ENCODE results near the gene CMSS1.
A peak's percentile ranks its signal among the peaks of the same experiment; 100 is the strongest.
"Not testable (repeated sequence)": the region's sequence is repeated elsewhere in the genome, so short reads cannot be mapped to it uniquely, and the experiment has no call there.

The CMSS1 gene

DNA sequence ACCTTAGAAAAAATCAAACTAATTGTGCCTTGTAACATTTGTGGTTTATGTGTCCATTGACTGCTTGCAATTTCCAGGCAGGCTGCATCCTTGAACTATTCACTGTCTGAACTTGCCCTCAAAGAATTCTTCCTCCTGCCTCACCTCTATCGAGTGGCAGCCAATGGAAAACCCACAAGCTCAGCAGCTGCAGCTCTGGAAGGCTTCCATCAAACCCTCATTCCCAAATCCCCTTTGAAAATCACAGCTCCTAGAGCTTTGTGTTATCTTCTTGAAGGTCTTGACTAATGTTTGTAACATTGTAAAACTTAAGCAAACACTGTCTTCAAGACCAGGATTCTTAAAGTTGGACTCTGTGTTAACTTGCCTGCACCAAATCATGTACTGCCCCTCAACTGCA is 215.5 kb downstream of the CMSS1 start:
- no peak for DNase-seq

DNA sequence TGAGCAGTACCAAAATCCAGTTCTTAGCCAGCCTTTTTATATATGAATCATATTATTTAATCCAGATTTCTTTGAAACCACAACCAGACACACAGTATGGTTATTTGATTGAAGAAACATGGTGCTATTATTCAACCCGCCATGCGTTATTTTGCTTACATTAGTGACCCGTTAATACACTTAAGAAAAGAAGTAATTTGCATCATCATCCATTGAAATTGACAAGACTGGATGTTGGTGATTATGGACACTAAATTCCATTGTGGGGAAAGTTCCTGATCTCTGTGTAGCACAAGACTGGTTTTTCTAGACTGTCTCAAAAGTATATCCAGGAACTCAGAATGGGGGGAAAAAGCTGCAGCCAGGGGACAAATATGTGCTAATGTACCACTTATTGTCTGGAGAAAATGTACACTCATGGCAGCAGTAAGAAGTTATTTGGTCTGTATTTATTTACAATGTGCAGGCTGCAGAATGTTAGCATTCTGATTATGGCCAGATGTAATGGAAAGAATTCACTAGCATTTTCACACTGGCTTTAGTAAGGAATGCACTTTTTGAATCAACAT is 216.3 kb downstream of the CMSS1 start:
- no peak for DNase-seq

DNA sequence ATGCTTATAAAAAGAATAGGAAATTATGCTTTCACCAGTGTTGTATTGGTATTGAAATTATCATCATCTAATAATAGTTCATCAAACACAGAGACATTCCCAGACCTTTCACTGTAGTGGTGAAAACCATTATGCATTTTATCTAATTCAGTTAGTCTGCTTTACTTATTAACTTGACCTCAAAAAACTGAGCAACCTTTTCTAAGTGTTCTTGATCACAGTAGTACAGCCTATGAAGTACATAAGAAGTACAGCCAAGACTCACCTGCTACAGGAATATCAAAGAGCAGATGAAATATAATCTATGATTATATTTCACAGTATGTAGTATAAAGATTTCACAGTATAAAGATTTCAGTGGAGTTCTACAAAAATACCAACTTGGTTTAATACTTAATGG is 221.4 kb downstream of the CMSS1 start:
- DNase-seq: no peak

DNA sequence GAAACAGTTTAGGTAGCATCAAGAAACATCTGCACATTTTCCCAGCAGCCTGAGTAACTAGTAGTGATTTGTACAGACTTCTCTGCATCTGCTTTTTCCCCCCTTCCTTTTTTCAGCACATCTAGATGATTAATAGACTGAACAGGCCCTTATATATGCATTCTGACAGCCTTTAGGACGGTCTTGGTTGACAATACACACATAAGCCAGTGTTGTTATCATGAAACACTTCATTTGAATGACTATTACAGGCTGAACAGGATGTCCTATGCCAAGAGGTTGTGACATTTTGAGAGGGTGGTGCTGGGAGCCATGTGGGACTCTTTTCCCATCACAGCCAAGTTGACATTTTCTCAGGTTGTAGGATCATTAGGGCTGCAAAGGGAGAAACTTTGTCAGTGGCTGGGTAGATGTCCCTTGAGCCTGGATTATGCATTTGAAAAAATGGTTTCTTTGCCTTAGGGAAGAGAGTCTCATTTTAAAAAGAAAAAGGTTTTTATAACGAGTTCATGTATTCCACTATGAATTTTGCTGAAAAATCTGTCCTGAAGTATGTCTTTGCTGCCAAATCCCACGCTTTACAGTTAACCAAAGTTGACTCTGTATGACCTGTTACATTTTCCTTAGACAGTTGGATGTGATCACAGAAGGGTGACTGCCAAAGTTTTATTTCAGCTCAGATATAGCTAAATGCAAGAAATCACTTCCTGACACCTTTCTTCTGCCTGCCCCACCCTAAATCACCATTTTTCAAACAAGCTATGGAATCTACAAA is 223.0 kb downstream of the CMSS1 start:
- peak in 1 of 2 experiments; percentile 29 for DNase-seq

DNA sequence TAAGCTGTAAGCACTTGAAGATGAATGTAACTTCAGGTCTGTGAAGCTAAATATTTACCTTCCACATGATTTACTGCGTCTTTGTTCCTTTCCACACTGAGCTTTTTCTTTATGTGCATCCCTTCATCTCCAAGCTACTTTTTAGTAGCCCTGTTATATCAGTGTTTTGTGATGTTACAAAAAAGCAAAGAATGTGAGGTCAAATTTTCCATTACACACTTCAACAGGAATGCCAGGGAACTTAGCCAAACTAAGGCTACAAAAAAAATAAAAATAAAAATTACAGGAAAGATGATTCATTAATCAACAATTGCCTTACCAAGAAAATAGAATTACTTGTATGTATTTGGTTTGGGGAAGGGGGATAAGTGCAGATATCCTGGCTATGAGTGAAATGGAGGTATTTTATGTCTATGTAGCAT is 223.7 kb downstream of the CMSS1 start:
- DNase-seq: peak; percentile 57 to 86

DNA sequence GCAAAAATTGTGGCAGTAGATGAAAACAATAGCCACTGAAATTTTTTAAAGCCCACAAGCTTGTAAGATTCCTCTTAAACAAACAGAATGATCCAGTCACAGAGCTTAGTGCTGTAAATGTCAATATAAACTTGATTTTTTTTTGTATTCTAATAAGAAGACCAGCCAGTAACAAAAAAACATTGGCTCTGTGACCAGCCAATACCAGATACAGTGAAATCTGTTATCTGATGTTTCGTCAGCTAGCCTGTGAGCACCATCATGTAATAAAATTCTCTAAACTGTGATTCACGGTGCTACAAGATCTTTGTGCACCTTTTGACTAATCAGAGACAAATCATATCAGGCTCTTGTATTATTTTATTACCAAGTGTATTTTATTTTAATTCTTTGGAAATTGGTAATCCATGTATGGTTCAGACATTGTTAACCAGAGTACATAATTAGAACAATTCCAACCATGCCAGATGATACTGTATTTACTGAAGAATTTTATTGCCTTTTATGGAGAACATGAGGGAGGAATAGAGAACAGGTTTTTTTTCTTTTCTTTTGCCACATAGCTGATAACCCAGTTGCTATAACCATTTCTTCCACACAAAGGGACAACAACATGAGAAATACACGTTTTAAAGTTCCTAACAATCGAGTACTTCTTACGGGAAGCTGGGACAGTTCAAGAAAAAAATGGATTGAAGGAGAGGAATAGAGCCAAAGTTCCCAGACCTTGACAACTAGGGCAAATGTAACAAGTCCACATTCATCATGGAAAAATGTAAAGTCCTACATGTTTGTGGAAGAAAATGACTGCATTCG is 224.7 kb downstream of the CMSS1 start:
- DNase-seq: peak in 1 of 2 experiments; percentile 39

DNA sequence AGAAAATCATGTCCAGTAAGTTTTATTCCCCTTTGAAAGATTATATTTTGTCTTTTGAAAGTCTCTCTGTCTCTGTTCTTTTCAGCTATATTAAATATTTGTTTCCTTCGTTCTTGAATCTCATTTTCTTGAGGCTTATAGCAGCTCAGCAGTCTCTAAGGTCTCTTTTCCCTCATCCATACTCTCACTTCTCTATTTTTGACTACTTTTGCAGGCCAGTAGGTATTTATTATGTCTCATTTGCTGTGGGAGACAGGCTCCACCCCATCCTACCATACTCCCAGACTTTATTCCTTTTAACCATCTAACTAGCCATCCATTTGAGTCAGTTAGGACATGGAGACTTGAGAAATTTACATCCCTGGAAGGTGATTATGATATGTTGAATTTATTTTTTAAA is 225.6 kb downstream of the CMSS1 start:
- no peak for DNase-seq

DNA sequence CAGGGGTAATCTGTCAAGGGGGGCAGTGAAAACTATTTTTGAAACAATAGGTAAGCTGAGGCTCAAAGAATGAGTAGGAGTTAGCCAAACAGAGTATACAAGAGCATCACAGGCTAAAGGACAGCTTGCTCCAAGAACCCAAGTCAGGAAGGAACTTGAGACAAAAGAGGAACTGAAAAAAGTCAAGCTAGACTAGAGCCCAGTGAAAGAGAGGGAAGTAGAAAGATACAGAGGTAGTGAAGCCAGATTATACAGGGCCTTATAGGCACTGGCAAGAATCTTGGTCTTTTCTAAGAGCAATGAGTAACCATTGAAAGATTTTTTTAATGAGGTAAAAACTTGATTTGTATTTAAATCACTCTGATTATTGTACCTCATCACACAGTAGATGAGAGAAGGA is 226.7 kb downstream of the CMSS1 start:
- no peak for DNase-seq

DNA sequence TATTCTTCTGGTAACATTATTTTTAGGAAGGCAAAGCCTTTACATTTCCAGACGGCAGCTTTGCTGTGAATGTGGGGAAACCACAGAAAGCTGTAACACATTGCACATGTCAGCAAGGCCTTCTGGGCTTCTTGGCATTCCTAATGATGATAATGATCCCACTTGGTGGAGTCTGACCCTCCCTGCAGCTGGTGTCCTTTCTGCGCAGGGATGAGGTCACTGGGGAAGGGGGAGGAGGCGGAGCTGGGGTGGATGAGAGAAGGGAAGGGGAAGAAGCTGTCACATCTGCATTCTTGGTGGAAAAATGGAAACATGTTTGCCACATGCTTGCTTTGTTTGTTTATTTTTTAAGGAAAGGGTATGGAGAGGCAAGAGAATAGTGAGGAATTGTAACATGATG is 228.0 kb downstream of the CMSS1 start:
- peak in 1 of 2 experiments; percentile 27 for DNase-seq

DNA sequence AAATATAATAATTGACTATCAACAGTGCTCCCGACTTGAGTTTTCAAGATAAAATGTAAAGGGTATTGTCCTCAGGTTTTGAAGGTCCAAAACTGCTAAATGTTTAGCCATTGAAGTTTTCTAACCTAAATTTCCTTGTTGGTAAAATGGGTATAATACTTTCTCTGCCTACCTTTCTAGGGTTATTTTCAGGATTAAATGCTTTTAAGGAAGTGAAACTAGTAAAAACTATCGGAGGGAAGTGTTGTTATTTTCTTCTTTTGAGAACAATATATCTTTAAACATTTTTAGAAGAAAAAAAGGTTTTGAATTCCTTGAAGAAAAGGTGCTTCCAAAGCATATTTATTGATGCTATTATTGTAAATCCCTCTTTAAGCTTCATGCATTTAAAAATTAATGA is 229.3 kb downstream of the CMSS1 start:
- DNase-seq: no peak

DNA sequence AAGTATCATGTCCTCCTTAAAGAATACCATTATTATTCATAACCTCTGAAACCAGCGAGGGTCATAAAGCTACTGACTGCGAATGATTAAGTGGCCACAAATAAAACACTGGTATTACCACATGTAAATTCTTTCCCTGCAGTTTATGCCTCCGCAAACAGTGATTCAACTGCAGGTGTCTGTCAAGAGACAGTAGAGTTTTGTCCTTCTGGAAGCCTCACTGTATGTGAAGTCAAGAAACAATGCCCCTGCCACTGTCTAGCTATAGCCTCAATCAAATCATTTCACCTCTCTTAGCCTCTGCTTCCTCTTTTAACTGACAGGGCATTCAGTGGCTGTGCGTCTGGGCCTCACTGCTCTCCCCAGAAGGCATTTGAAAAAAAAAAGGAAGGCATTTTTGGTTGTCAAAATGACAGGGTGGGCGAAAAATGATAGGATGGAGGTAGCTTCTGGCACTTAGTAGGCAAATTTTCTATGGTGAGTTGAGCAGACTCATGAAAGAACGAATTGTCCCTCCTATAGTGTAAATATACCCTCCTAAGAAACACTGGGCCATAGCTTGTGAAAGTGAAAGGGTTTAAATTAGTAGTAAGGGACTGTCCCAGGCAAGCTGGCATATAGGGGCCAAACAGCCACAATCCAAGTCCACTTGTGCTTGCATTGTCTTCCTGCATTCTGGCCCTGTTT is 229.9 kb downstream of the CMSS1 start:
- DNase-seq: peak in 1 of 2 experiments; percentile 55

DNA sequence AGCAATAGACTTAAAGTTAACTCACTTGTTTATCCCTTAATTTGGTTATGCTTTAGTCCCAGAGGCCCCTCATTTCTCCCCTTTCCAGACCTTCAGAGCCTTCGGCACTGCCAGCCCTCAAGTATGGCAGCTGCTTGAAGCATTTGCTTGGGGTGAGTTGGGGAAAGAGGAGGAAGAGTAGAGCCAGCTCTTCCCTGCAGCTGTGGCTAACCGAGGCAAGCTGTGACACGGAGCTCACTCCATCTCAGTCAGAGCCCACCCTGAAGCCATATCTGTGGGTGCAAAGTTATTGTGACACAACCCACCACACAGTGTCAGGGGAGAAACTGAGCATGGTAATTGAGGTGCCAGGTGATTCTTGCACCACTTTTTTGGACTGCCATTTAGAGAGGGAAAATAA is 230.6 kb downstream of the CMSS1 start:
- no peak for DNase-seq

DNA sequence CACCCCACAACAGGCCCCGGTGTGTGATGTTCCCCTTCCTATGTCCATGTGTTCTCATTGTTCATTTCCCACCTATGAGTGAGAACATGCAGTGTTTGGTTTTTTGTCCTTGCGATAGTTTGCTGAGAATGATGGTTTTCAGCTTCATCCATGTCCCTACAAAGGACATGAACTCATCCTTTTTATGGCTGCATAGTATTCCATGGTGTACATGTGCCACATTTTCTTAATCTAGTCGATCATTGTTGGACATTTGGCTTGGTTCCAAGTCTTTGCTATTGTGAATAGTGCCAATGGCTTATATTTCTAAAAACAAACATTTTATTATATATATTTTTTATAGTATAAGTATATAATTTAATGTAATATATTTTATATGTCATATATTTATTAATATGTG is 233.9 kb downstream of the CMSS1 start:
- not testable (repeated sequence) for DNase-seq

DNA sequence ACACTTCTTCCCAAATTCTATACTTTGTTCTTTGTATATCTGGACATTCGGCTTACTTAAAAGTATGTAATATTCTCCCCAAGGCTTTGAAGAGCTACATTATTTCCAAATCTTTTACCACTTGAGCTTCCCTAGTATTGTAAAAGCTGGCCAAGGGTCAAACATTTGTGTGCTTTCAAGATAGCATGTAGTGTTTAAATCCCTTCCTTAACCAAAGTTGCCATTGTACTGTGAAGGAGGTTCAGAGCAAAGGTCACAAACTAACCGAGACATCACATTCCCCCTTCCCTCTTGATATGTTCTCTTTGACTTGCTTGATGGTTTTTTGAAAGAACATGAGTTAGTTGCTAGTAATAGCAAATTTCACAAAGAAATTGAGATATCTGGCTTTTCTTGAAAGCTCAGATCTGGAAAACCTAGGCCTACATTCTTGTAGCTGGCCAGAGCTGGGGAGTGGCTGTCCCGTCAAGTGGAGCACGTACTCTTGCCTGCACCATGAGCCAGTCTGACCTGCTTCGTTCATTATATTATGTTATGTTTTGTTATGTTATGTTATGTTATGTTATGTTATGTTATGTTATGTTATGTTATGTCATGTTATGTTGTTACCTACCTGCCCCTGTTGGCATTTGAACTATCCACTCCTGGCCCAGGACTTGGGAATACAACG is 236.4 kb downstream of the CMSS1 start:
- no peak for DNase-seq

DNA sequence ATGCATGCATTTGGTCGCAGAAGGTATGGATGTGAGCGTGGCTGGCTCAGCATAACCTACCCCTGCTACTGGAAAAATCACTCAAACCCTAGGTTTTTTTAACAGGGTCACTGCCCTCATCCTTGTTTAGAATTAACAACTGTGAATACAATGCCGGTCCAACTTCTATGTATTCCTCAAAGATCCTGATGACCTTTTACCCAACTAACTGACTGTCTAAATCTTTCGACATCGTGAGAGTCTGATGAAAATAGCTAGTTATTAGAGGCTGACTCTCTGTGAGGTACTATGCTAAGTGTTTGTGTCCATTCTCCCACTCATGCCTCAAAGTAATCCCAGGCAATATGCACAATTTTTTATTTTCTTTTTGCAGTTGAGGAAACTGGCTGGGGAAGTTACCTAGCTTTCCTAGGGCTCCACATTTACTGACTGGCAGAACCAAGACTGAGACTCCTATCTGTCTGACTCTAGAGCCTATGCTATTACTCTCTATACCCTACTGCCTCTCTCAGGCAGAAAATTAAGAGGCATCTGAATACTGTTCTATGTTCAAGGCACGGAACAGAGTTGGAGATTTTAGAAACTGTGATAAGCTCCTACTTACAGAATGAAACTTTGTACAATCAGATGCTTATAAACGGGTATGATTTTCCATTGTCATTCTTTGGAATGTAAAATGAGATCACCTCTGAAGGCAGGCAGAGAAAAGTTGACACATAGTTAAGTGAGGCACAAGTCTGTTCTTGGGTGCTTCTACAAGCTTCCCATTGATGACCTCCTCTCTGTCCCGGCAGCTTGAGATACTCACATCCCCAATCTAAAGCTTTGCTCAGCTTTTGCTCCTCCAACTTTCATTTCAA is 240.3 kb downstream of the CMSS1 start:
- DNase-seq: no peak

DNA sequence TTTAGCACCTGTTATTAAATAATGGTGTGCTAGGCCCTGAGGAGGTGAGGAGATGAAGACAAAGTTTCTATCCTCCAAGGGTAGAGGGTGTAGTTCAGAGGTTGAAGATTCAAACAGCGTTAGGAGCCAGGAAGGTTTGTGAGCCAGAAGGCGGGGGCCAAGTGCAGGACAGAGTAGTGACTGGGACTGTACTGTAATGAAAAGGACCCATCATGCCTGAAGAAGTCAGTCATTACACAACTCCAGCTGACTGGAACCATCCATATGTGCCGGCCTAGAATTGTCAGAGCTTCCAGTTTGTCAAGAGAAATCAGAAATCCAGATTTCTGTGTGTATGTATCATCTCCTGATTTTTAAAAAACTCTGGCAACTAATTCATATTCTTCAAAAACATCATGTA is 241.8 kb downstream of the CMSS1 start:
- no peak for DNase-seq

DNA sequence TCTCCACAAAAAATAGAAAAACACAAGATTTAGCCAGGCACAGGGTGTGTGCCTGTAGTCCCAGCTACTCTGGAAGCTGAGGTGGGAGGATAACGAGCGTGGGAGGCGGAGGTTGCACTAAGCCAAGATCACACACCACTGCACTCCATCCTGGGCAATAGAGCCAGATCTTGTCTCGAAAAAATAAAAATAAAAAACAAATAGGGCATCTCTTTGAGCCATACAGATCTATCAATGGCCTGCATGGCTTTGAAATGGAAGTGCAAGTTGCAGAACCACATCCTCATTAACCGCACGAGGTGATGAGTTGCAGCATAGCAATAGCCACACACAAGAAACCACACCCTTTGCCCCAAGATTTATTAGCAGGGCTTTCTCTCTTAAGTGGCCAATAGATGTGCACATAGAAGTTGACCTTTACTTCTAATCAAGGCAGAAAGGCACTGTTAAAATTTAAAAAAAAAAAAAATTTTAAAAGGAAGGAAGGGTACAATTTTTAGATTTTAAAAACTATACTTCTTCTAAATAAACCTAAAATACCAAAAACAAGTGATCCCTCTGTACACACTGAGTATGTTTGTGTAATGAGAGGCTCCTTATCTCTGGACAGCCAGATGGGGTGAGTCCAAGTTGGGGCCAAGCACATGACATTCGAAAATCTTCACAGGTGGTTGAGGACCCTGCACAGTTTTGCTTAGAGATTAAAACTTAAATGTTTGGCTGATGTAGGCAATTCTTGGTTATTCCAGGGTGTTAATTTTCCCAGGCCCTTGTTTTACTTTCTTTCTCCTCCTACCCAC is 243.2 kb downstream of the CMSS1 start:
- DNase-seq: no peak

DNA sequence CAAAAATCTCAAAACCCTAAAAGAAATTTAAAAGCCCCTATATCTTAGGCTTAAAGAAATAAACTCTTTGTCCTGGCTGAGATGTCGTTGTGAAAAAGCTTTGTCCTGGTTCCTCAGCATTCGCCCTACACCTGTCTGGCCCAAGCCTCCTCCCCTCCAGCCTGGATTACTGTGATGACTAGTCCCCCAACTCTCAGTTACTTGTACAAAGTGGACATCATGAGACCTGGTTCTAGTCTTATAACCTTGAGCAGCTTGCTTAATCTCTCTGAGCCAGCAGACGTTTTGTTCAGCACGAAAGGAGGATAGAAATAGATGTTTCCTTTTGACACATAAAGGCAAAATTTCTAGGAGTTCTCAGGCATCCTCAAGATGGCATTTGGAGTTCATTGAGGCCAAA is 245.0 kb downstream of the CMSS1 start:
- DNase-seq: no peak

DNA sequence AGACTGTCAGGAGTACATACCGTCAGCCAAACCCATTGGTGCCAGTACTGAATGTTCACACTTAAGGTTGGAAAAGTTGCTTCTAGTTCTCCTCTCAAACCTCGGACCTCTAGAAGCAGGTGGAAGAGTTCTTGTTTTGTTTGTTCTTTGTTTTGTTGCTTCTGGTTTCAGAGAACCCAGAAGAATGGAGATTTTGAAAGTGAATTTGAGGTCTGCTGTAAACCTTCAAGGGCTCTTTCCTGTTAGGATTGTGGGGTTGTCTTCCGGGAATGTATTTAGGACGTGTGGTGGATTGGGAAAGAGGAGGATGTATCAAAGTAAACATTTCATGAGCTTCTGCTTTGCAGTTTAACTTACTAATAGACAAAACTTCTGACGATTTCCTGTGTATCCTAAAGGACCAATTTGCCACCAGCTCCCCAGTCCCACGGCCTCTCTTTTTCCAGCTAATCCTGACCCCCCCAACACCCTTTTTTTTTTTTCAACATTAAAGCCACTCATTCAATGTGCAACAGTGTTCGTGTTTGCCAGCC is 246.3 kb downstream of the CMSS1 start:
- peak in 1 of 2 experiments; percentile 30 for DNase-seq

DNA sequence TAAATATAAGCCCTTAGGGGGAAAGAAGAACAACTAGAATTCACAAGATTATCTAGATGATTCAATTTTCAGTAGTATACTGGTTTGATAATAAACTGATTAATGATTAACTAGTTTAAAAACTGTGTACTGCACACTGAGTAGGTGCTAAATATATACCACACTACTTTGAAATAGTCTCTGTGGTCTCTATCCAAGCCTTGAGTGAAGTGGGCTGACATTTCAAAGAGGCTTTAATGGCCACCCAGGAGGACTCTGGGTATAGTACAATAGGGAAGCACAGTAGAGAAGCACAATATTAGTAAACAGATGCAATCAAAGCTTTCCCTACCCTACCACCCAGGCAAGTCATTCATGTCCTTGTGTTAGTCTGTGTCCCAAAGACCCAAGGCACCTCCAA is 249.9 kb downstream of the CMSS1 start:
- no peak for DNase-seq

DNA sequence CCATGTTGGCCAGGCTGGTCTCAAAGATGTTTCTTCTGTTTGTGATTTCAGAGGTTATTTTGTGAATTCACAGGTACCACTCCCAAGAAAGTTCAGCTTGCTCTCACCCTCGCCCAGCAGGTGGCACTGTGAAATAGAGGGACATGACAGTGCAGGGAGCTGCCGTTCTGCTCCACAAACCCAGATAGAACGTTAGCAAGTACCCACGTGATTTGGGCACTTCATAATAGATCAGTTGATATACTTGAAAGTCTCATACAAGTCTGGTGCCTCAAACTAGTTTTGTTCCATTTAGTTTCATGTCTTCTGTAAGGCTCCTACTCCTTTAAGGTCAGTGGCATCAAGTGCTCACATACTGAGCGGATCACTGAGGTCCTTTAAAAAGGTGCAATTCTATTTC is 251.2 kb downstream of the CMSS1 start:
- peak in 1 of 2 experiments; percentile 46 for DNase-seq

Measured in SW 1271 (cell line).